SK-N-SH (cell line): ENCODE data around the gene MCCD1. TPM values are rescaled to one million over a fixed set of nuclear protein-coding genes. Genes with fewer than 3 reads are reported as not detected.

Experiments used
- CTCF ChIA-PET: fragments of 300-600, 350-600 bp; formaldehyde crosslinking; extraction: SDS; loops from one replicate; lab custom pipeline; 2021; lab: Yijun Ruan, JAX
- POLR2A ChIA-PET: fragments of 350-600 bp; sonication (Branson Sonifier 250); formaldehyde crosslinking; extraction: SDS; loops from one replicate; lab custom pipeline; 2020; ENCODE audit warnings: antibody characterized with exemption, inconsistent platforms; lab: Yijun Ruan, JAX
- DNase-seq: peaks from one replicate; pipeline ENCODE4 v3.0.0; 2012
- H2AFZ ChIP-seq: fragments of 200-600 bp; sonication (generic); 2 replicates; pipeline ENCODE4 v1.8.1; 2016; ENCODE audit warnings: antibody characterized with exemption, mild to moderate bottlenecking, low read depth
- H3F3A ChIP-seq: fragments of 200-600 bp; sonication (generic); replicated peaks from 2 replicates; pipeline ENCODE3; 2016; ENCODE audit warnings: antibody characterized with exemption, mild to moderate bottlenecking; ENCODE audit not compliant: insufficient read depth
- H3K27ac ChIP-seq, 2 experiments: fragments of 200-500 bp in 1 of 2; fragments of 200-600 bp in 1 of 2; sonication (Bioruptor generic) in 1 of 2; sonication (generic), shearing (Covaris generic) in 1 of 2; 2 replicates each; pipeline versions ENCODE4 v1.5.1 to v1.6.1; 2014 to 2016; ENCODE audit warnings: low read depth in 2 of 2, inconsistent platforms in 1 of 2, low read length in 1 of 2, mild to moderate bottlenecking in 1 of 2, mixed read lengths in 1 of 2
- H3K27me3 ChIP-seq: fragments of 200-600 bp; sonication (generic), shearing (Covaris generic); 2 replicates; pipeline ENCODE4 v1.6.1; 2016; ENCODE audit warnings: mixed run types; ENCODE audit not compliant: insufficient read depth
- H3K36me3 ChIP-seq, 2 experiments: fragments of 200-500 bp in 1 of 2; fragments of 200-600 bp in 1 of 2; sonication (Bioruptor generic) in 1 of 2; sonication (generic) in 1 of 2; replicated peaks in 1 of 2; 2 replicates each; pipeline versions ENCODE3 to v1.5.1; 2014 to 2016; ENCODE audit warnings: low read length in 1 of 2, mild to moderate bottlenecking in 1 of 2; ENCODE audit not compliant: insufficient read depth in 2 of 2, control insufficient read depth in 1 of 2
- H3K4me1 ChIP-seq, 2 experiments: fragments of 200-500 bp in 1 of 2; fragments of 200-600 bp in 1 of 2; sonication (Bioruptor generic) in 1 of 2; sonication (generic), shearing (Covaris generic) in 1 of 2; 2 replicates each; pipeline versions ENCODE4 v1.5.1 to v1.6.1; 2014 to 2016; ENCODE audit warnings: low read depth in 1 of 2, low read length in 1 of 2, mixed run types in 1 of 2; ENCODE audit not compliant: insufficient read depth in 2 of 2, control insufficient read depth in 1 of 2
- H3K4me2 ChIP-seq: fragments of 200-600 bp; sonication (generic), shearing (Covaris generic); 2 replicates; pipeline ENCODE4 v1.6.1; 2017; ENCODE audit warnings: mixed run types
- H3K4me3 ChIP-seq, 2 experiments: fragments of 200-500 bp in 1 of 2; fragments of 200-600 bp in 1 of 2; sonication (Bioruptor generic) in 1 of 2; sonication (generic), shearing (Covaris generic) in 1 of 2; 2 replicates each; pipeline versions ENCODE4 v1.5.1 to v1.8.1; 2014 to 2016; ENCODE audit warnings: low read depth in 2 of 2, inconsistent platforms in 1 of 2, low read length in 1 of 2, mild to moderate bottlenecking in 1 of 2, mixed read lengths in 1 of 2, moderate library complexity in 1 of 2
- H3K79me2 ChIP-seq: fragments of 200-600 bp; sonication (generic); 2 replicates; pipeline ENCODE4 v1.8.1; 2017; ENCODE audit warnings: mild to moderate bottlenecking; ENCODE audit not compliant: insufficient read depth
- H3K9ac ChIP-seq: fragments of 200-600 bp; sonication (generic); 2 replicates; pipeline ENCODE4 v1.6.1; 2017; ENCODE audit warnings: mixed run types
- H3K9me2 ChIP-seq: fragments of 200-600 bp; sonication (generic); 2 replicates; pipeline ENCODE4 v1.6.1; 2017; ENCODE audit warnings: mixed run types
- H3K9me3 ChIP-seq: fragments of 200-600 bp; sonication (generic); 2 replicates; pipeline ENCODE4 v1.6.1; 2017; ENCODE audit warnings: mixed run types, mild to moderate bottlenecking, moderate library complexity
- H4K20me1 ChIP-seq: fragments of 200-600 bp; sonication (generic); 2 replicates; pipeline ENCODE4 v1.6.1; 2017; ENCODE audit warnings: mild to moderate bottlenecking, mixed run types; ENCODE audit not compliant: insufficient read depth
- CHD2 ChIP-seq: fragments of 150-350 bp; IDR thresholded peaks from 2 replicates; pipeline ENCODE4 v1.6.1; 2018; ENCODE audit warnings: low read length; ENCODE audit not compliant: partially characterized antibody
- ELF1 ChIP-seq: IDR thresholded peaks from 2 replicates; pipeline ENCODE4 v1.4.0; 2012
- EP300 ChIP-seq, 2 experiments: IDR thresholded peaks; 2 replicates each; pipeline versions ENCODE4 v1.4.0 to v1.6.1; 2012; ENCODE audit warnings: borderline replicate concordance in 1 of 2, low read depth in 1 of 2, low read length in 1 of 2
- FOXM1 ChIP-seq: IDR thresholded peaks from 2 replicates; pipeline ENCODE4 v1.4.0; 2012; ENCODE audit warnings: low read depth, mild to moderate bottlenecking
- JUND ChIP-seq: IDR thresholded peaks from 2 replicates; pipeline ENCODE4 v1.4.0; 2012
- MAX ChIP-seq: IDR thresholded peaks from 2 replicates; pipeline ENCODE4 v1.4.0; 2012; ENCODE audit warnings: low read depth
- MEF2A ChIP-seq: IDR thresholded peaks from 2 replicates; pipeline ENCODE4 v1.4.0; 2012; ENCODE audit warnings: low read depth, borderline replicate concordance
- NFIC ChIP-seq: IDR thresholded peaks from 2 replicates; pipeline ENCODE4 v1.4.0; 2012; ENCODE audit warnings: borderline replicate concordance
- REST ChIP-seq: IDR thresholded peaks from 2 replicates; pipeline ENCODE4 v1.6.1; 2012; ENCODE audit warnings: mild to moderate bottlenecking, low read depth, low read length, moderate library complexity
- RXRA ChIP-seq: IDR thresholded peaks from 2 replicates; pipeline ENCODE4 v1.4.0; 2012; ENCODE audit warnings: low read depth, mild to moderate bottlenecking, borderline replicate concordance
- SMC3 ChIP-seq: IDR thresholded peaks from 2 replicates; pipeline ENCODE4 v1.6.1; 2012; ENCODE audit warnings: low read depth, low read length, improper control_type of control experiment
- USF1 ChIP-seq: IDR thresholded peaks from 2 replicates; pipeline ENCODE4 v1.4.0; 2012; ENCODE audit warnings: low read depth, borderline replicate concordance
- ZBTB33 ChIP-seq: IDR thresholded peaks from 2 replicates; pipeline ENCODE4 v1.4.0; 2012; ENCODE audit warnings: low read depth, borderline replicate concordance
- WGBS: methylation state at CpG from one replicate; pipeline ENCODE4 v1.1.6; 2017; ENCODE audit warnings: low lambda C conversion rate; 5-methylcytosine and 5-hydroxymethylcytosine counted together
- polyA plus RNA-seq, 3 experiments: library from polyadenylated mRNA; depleted of rRNA; stranded (reverse); fragments of >200 nt; gene quantifications; 2 replicates each; pipeline ENCODE4 v1.2.3, GENCODE V29; 2012
- TF ChIP-seq, protein P1 (sequence below): fragments of 150-350 bp; IDR thresholded peaks from 2 replicates; pipeline ENCODE4 v1.6.1; 2017; ENCODE audit warnings: antibody characterized with exemption, low read length, low read depth, borderline replicate concordance

The MCCD1 gene
- polyA plus RNA-seq, 1 of the 3 experiments (the other 2 are of a cell fraction) = not detected

- peaks cover 10 to 14% of the 10 kb centered on the region in 2 experiments; a peak in 3 of 4 replicates for H3K4me1 ChIP-seq
- peaks cover 84 to 91% of the 10 kb centered on the region in 2 experiments for H3K36me3 ChIP-seq
- CTCF ChIA-PET = interaction anchor here (0.9 to 2.5 kb wide), 4 partner anchors 12 to 64 kb away, joined by 3 to 8 read pairs (median 4); partner anchors contain the start of gene ATP6V1G2
- H3K9ac ChIP-seq = no peak overlapping the region
- no peak for TF ChIP-seq JUND
- no peak for TF ChIP-seq RXRA
- TF ChIP-seq EP300 (IDR thresholded peaks at IDR 0.05; ENCODE audit: borderline replicate concordance in 1 of 2, low read depth in 1 of 2, low read length in 1 of 2) = no peak
- TF ChIP-seq CHD2 = no peak
- DNase-seq = no peak
- no peaks in the 10 kb centered on the region for H3K27me3 ChIP-seq
- H3K9me3 ChIP-seq = no peaks in the 10 kb centered on the region
- POLR2A ChIA-PET = interaction anchor here (1.0 kb wide), 1 partner anchor 8 kb away, joined by 3 read pairs; no protein-coding TSS in a partner anchor
- no peak overlapping the region for H3K4me3 ChIP-seq
- no peak overlapping the region for H3K27ac ChIP-seq
- no peaks in the 10 kb centered on the region for H3K9me2 ChIP-seq
- no peak overlapping the region for H2AFZ ChIP-seq
- H4K20me1 ChIP-seq = peaks cover 81% of the 10 kb centered on the region
- no peak overlapping the region for H3K4me2 ChIP-seq
- peaks cover 55% of the 10 kb centered on the region for H3K79me2 ChIP-seq
- H3F3A ChIP-seq = peaks cover 24% of the 10 kb centered on the region
- WGBS = 95% methylated on average over 24 of the region's 24 CpGs
These were observed 5.8 kb downstream of the MCCD1 start for GRCh38 chr6:31534521-31535040.

- WGBS = 54% methylated on average over 2 of the region's 2 CpGs
- no peak for DNase-seq
- Histone ChIP-seq H4K20me1 (peaks cover 86% of the 10 kb centered on the region), H3K27ac (no peak overlapping the region), H3K36me3 (peaks cover 82 to 90% of the 10 kb centered on the region in 2 experiments), H2AFZ (no peak overlapping the region), H3K9me2 (no peaks in the 10 kb centered on the region), H3K4me1 (peaks cover 15 to 19% of the 10 kb centered on the region in 2 experiments; a peak in 3 of 4 replicates), H3K4me2 (no peak overlapping the region), H3K9me3 (no peaks in the 10 kb centered on the region), H3K79me2 (peaks cover 66% of the 10 kb centered on the region), H3K4me3 (no peak overlapping the region), H3F3A (peaks cover 17% of the 10 kb centered on the region)
- CTCF ChIA-PET = interaction anchor here (0.9 to 2.5 kb wide), 3 partner anchors 12 to 63 kb away, joined by 3 to 8 read pairs (median 6); partner anchors contain the start of gene NFKBIL1
- no peak for TF ChIP-seq ELF1
- TF ChIP-seq MAX = no peak
- TF ChIP-seq, protein P1, sequence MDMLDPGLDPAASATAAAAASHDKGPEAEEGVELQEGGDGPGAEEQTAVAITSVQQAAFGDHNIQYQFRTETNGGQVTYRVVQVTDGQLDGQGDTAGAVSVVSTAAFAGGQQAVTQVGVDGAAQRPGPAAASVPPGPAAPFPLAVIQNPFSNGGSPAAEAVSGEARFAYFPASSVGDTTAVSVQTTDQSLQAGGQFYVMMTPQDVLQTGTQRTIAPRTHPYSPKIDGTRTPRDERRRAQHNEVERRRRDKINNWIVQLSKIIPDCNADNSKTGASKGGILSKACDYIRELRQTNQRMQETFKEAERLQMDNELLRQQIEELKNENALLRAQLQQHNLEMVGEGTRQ = no peak
- TF ChIP-seq SMC3 = no peak
- TF ChIP-seq REST = no peak
- TF ChIP-seq ZBTB33 = no peak
- TF ChIP-seq NFIC = no peak
- TF ChIP-seq JUND = no peak
- no peak for TF ChIP-seq MEF2A
- TF ChIP-seq USF1 = no peak
- no peak for TF ChIP-seq FOXM1
- TF ChIP-seq, all 33 proteins: peak for 0
- Histone ChIP-seq H3K27me3 (no peaks in the 10 kb centered on the region), H3K9ac (no peak overlapping the region)
- POLR2A ChIA-PET = no interaction called here
These were observed 7.0 kb downstream of the MCCD1 start for GRCh38 chr6:31535538-31536324.
